Stimulated activated CD8-positive, alpha-beta memory T cell treated with anti-CD3 and anti-CD28 coated beads, Interleukin-4, amount 100 ng/mL, for 48 hours (primary cell): ENCODE results near the gene MICU1.
A peak's percentile ranks its signal among the peaks of the same experiment; 100 is the strongest.
"Not testable (repeated sequence)": the region's sequence is repeated elsewhere in the genome, so short reads cannot be mapped to it uniquely, and the experiment has no call there.

ENCODE experiments used
- DNase-seq: peaks from one replicate; pipeline ENCODE4 v3.0.0-alpha.2; 2020

The MICU1 gene

GRCh38 chr10:72375585-72375984 is 250.3 kb downstream of the MICU1 start:
- DNase-seq: no peak

- no peak for DNase-seq
These were observed 250.7 kb downstream of the MICU1 start for GRCh38 chr10:72375173-72375572.

DNA sequence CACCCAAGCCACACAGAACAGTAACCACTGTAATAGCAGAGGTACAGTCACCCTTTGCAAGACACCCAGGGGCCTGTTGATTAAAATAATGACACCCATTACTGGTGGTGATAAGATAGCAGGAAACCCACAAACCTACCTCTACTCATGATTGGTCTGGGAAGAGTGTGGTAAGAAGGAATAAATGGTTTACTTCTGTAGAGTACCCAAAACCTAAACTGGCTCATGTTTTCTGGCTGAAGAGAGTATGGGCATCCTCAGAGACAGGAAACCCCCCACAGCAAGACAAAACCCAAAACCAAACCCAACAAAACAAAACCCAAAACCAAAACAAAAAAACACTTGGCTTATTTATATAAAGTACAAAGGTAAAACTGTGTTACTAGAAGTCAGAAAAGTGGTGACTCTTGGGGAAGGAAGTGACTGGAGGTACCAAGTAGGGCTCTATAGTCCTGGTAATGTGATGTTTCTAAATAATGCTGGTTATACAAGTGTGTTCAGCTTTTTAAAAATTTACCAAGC is 255.6 kb downstream of the MICU1 start:
- no peak for DNase-seq

- no peak for DNase-seq
These were observed 258.4 kb downstream of the MICU1 start for GRCh38 chr10:72367301-72367960.

GRCh38 chr10:72365106-72365895 is 260.6 kb downstream of the MICU1 start:
- no peak for DNase-seq

- peak; percentile 88 for DNase-seq
These were observed 261.6 kb downstream of the MICU1 start for GRCh38 chr10:72364239-72364777.

GRCh38 chr10:72356987-72357386 is 268.9 kb downstream of the MICU1 start:
- DNase-seq: no peak

GRCh38 chr10:72356115-72356514 is 269.8 kb downstream of the MICU1 start:
- DNase-seq: no peak

- no peak for DNase-seq
These were observed 270.7 kb downstream of the MICU1 start for GRCh38 chr10:72355214-72355555.

DNA sequence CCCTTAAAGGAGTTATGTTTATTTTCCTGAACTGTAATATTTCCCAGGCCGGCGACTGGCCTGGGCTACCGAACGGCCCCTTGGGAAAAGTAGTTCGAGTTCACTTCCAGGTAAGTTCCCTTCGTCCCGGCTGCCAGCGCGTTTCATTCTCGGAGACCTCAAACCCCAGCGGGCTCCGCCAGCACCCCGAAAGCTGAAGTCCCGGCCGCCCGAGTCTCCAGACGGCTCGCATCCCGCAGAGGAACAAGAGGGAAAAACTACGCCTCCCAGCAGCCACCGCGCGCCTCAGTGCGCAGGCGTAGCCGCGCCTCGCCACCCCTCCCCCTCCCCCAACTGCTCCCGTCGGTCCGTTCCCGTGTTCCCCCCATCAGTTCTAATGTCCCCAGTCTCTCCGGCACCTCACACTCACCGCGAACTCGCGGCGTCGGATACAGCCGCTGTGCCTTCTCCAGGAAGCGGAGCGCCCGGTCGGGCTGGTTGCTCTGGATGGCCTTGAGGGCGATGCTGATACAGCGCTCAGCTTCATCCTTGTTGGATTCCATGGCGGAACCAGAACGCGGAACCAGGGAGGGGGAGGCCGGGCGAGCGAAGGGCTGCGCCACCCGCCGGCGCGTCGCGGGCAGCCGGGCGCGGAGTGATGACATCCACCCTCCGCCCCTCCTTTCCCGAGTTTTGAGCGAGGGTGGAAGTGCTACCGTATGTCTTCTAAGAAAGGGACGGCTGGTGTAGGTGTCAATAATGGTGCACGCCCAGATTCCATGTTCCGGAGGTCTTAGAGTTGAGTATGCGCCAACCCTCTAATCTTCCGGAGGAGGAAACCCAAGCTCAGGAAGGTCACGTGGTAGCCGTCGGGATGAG is 271.3 kb downstream of the MICU1 start, which contains the start of gene DNAJB12:
Gene DNAJB12, minus strand, starts transcription at position 564 of the 858 bp plus-strand sequence. Its CDS starts 22 bp downstream, at position 542.
- peak; percentile 91 for DNase-seq

- DNase-seq: no peak
These were observed 271.9 kb downstream of the MICU1 start for GRCh38 chr10:72353965-72354355.

GRCh38 chr10:72353028-72353964 is 272.6 kb downstream of the MICU1 start:
- no peak for DNase-seq

GRCh38 chr10:72351479-72351878 is 274.4 kb downstream of the MICU1 start:
- no peak for DNase-seq

DNA sequence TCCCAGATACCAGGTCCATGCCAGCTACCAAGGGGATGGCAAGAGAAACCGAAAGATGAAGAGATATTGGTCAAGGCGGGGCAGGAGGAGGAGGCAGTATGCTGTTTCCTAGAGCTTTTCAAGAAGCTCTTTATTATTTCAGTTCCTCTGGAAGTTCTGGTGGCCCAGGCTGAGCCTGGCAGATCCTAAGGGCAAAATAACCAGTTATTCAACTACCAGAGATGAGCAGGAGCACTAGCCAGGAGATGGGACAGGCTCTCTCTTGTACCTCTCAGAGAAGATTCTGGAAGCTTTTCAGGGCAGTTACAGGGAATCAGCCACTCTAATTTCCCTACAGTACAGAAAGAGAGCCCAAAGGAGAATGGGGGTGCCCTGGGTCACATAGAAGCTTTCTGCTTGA is 276.4 kb downstream of the MICU1 start:
- no peak for DNase-seq

DNA sequence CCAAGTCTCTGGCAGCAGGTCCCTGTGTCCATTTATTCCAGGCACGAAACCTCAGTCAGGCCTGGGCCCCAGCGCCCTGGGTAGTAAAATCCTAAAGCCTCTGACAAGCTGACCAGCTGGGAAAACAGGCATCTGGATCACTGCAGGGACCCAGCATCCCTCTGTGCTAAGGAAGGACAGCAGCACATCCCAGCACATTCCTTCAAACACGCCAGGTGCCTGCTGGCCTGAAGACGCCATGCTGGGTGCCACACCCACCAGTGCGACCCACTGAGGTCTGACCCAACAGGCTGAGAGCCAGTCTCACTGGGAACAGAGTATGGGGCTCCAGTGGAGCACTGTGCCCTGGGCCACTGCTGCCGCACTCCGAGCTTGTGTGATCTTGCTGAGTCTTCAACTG is 277.6 kb downstream of the MICU1 start:
- no peak for DNase-seq

DNA sequence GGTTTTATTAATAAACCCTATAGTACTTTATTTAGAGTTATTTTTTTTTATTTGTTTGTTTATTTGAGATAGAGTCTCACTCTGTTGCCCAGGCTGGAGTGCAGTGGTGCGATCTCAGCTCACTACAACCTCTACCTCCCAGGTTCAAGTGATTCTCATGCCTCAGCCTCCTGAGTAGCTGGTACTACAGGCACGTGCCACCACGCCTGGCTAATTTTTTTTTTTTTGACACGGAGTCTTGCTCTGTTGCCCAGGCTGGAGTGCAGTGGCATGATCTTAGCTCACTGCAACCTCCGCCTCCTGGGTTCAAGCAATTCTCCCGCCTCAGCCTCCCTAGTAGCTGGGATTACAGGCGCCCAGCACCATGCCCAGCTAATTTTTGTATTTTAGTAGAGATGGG is 279.8 kb downstream of the MICU1 start:
- DNase-seq: not testable (repeated sequence)

DNA sequence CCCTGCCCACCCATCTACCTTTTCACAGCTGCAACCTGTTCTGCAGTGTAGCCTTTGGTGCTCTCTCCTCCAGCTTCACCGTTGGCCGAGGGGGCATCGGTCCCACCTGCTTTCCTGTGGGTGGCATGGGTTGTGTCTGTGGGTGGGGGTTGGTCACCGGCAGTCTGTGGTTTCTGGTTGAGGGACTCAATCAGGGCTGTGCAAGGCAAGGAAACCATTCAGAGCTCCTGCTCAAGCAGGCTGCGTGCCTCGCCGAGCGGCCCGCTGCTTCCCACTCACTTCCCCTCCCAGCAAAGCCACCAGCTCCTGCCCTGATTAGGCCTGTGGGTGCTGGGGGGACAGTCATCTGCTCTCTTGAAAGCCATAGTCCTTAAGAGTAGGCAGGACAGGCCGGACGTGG is 280.9 kb downstream of the MICU1 start:
- DNase-seq: peak; percentile 52

GRCh38 chr10:72342911-72343310 is 283.0 kb downstream of the MICU1 start:
- DNase-seq: no peak

DNA sequence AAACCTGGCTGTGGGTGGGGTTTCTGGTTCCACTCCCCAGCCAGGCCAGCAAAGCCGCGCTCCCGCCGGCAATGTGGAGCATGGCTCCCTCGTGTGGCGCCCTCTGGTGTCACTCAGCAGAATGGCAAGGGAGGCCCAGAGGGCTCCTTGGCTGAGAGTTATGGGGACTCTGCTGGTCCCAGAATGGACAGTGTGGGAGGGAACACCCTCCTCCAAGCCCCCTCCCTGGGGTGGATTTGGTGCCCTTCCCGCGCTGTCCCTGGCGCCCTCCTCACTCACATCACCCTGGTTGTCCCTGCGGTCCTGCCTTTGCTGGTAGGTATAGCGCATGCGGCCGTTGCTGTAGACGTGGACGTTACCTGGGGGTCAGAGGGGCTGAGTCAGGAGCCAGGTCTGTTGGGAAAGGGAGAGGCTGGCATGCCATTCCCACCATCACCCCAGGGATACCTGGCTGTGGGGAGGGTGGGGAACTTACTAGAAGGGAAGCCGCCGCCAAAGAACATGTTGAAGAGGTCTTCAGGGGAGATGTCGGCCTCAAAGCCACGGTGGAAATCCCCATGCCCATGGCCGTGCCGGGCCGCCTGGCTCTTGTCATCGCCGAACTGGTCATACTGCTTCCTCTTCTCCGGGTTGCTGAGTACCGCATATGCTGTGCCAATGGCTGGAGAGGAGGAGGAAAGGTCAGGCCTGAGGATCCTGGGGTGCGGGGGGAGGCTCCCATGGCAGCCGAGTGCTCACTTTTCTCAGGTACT is 285.2 kb downstream of the MICU1 start:
- peak; percentile 91 for DNase-seq

- no peak for DNase-seq
These were observed 287.7 kb downstream of the MICU1 start for GRCh38 chr10:72338180-72338579.

GRCh38 chr10:72337722-72338121 is 288.2 kb downstream of the MICU1 start:
- no peak for DNase-seq
